AG04450 (cell line): Measurements from ENCODE around the gene MED25. TPM values are rescaled to one million over a fixed set of nuclear protein-coding genes. Genes with fewer than 3 reads are reported as not detected.

Experiments used
- CTCF ChIA-PET: fragments of 300-600, 350-600 bp; formaldehyde crosslinking; extraction: SDS; loops from one replicate; lab custom pipeline; 2022; ENCODE audit warnings: antibody characterized with exemption, inconsistent platforms; lab: Charles Lee
- POLR2A ChIA-PET: fragments of 350-600 bp; formaldehyde crosslinking; extraction: SDS; loops from one replicate; lab custom pipeline; 2021; ENCODE audit warnings: antibody characterized with exemption, inconsistent platforms; lab: Yijun Ruan, JAX
- DNase-seq: peaks from one replicate; pipeline ENCODE4 v3.0.0-alpha.2; 2011; ENCODE audit warnings: low read depth, low spot score
- H3K27ac ChIP-seq: one replicate; pipeline ENCODE4 v1.5.1; 2012; ENCODE audit warnings: low read depth, low read length, control low read depth
- H3K27me3 ChIP-seq: one replicate; pipeline ENCODE4 v1.6.0; 2012; ENCODE audit warnings: low read length; ENCODE audit not compliant: control insufficient read depth, insufficient read depth
- H3K4me3 ChIP-seq: 2 replicates; pipeline ENCODE4 v1.5.1; 2011; ENCODE audit warnings: mild to moderate bottlenecking, low read depth, low read length, control low read depth
- H3K9me3 ChIP-seq: 2 replicates; pipeline ENCODE4 v1.5.1; 2012; ENCODE audit warnings: low read length; ENCODE audit not compliant: control insufficient read depth, insufficient read depth
- polyA plus RNA-seq: library from polyadenylated mRNA; depleted of rRNA; stranded (reverse); fragments of >200 nt; gene quantifications from 2 replicates; pipeline ENCODE4 v1.2.3, GENCODE V29; 2011
- TF ChIP-seq, protein P1 (sequence below): IDR thresholded peaks from 2 replicates; pipeline ENCODE4 v1.5.1; 2011; ENCODE audit warnings: low read depth, low read length, control low read depth, inconsistent platforms

The MED25 gene
- polyA plus RNA-seq, 1 experiment: 12.6 TPM

DNA sequence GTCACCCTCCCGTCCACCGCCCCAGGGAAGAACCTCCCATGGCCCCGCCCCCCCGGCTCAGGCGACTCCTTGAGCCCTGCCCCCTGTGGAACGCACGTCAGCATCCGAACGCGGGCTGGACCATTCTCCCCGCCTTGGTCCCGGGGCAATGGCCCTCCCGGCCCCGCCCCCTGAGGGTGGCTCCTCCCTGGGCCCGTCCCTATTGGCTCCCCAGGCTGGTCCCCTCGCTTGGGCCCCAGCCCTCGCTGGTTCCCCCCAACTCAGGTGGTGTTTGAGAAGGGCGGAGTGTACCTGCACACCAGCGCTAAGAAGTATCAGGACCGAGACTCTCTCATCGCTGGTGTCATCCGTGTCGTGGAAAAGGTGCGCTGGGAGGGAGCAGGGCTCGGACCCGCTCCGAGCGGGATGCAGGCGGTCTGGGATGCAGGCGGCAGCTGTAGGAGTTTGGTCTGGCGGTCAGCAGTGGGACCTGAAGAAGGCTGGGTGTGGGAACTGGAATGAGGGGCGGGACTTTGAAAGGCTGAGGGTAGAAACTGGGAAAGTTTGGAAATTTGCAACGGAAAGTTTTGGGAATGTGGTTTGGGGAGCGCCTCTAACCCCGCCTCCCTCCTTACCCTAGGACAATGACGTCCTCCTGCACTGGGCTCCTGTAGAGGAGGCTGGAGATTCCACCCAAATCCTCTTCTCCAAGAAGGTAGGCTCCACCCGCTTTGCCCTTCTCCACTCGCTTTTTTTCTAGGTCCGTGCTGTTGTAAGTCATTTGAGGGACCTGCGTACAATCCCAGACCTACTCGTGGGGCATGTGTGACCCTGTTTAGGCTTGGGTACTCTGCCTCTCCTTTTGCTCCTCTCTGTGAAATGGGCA is 60.0 kb downstream of the MED25 start:
- H3K9me3 ChIP-seq: peaks cover 12% of the 10 kb centered on the region
- no peaks in the 10 kb centered on the region for H3K27me3 ChIP-seq
- POLR2A ChIA-PET: interaction anchor here (0.5 to 2.2 kb wide), 6 partner anchors 13 to 172 kb away, joined by 3 to 13 read pairs (median 4); partner anchors contain the start of genes MED25 and PTOV1
- DNase-seq: peak; percentile 92
- H3K4me3 ChIP-seq: peak overlapping the region; percentile 89
- CTCF ChIA-PET: no interaction called here
- peak overlapping the region; percentile 100 for H3K27ac ChIP-seq
- TF ChIP-seq, protein P1, sequence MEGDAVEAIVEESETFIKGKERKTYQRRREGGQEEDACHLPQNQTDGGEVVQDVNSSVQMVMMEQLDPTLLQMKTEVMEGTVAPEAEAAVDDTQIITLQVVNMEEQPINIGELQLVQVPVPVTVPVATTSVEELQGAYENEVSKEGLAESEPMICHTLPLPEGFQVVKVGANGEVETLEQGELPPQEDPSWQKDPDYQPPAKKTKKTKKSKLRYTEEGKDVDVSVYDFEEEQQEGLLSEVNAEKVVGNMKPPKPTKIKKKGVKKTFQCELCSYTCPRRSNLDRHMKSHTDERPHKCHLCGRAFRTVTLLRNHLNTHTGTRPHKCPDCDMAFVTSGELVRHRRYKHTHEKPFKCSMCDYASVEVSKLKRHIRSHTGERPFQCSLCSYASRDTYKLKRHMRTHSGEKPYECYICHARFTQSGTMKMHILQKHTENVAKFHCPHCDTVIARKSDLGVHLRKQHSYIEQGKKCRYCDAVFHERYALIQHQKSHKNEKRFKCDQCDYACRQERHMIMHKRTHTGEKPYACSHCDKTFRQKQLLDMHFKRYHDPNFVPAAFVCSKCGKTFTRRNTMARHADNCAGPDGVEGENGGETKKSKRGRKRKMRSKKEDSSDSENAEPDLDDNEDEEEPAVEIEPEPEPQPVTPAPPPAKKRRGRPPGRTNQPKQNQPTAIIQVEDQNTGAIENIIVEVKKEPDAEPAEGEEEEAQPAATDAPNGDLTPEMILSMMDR: no peak

DNA sequence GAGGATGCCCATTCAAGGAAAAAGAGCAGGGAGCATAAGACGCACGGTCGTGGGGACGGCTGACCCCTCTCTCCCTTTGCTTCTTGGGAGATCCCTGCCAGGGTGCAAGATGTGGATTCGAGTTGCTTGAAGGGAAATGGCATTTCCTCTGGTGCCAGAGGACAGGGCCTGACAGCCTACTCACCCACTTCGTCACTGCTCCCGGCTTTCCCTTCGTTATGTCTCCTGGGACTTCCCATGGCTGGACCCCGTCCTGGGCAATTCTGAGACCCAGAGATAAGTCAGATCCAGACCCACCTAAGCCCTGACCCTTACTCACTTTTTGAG is 60.6 kb downstream of the MED25 start:
- POLR2A ChIA-PET: no interaction called here
- CTCF ChIA-PET: no interaction called here
- peaks cover 13% of the 10 kb centered on the region for H3K9me3 ChIP-seq
- TF ChIP-seq, protein P1: no peak
- no peak overlapping the region for H3K27ac ChIP-seq
- DNase-seq: no peak
- H3K27me3 ChIP-seq: no peaks in the 10 kb centered on the region
- peak overlapping the region; percentile 89 for H3K4me3 ChIP-seq

DNA sequence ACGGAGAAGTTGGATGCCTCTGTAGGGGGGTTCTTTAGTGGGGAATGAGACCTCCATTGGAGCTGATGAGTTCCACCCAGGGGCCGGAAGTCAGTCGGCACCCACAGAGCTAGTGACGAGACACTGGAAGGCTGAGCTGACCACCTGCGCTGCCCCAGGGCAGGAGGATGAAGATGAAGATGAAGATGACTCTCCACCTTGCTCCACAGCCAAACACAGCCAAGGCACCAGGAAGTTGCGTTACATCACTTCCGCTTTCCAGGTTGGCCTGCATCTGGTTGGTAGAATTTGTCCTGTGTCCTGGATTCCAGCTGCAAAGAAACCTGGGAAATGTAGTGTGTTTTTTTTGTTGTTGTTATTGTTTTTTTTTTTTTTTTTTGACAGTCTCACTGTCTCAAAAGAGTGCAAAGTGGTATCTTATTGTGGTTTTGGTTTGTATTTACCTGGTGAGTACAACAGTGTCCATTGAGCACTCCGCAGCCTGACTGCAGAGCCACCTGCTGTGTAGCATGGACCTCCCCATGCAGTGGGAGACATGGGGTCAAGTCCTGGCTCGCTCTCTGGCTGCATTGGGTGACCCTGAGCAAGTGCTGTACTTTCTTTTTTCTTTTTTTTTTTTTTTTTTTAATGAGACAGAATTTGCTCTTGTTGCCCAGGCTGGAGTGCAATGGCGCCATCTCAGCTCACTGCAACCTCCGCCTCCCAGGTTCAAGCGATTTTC is 61.3 kb downstream of the MED25 start:
- DNase-seq: no peak
- H3K27me3 ChIP-seq: no peaks in the 10 kb centered on the region
- H3K9me3 ChIP-seq: peaks cover 13% of the 10 kb centered on the region
- no peak overlapping the region for H3K4me3 ChIP-seq
- ChIA-PET POLR2A (interaction anchor here (0.7 kb wide), 1 partner anchor 10 kb away, joined by 5 read pairs; no protein-coding TSS in a partner anchor), CTCF (no interaction called here)
- TF ChIP-seq, protein P1: no peak
- no peak overlapping the region for H3K27ac ChIP-seq

DNA sequence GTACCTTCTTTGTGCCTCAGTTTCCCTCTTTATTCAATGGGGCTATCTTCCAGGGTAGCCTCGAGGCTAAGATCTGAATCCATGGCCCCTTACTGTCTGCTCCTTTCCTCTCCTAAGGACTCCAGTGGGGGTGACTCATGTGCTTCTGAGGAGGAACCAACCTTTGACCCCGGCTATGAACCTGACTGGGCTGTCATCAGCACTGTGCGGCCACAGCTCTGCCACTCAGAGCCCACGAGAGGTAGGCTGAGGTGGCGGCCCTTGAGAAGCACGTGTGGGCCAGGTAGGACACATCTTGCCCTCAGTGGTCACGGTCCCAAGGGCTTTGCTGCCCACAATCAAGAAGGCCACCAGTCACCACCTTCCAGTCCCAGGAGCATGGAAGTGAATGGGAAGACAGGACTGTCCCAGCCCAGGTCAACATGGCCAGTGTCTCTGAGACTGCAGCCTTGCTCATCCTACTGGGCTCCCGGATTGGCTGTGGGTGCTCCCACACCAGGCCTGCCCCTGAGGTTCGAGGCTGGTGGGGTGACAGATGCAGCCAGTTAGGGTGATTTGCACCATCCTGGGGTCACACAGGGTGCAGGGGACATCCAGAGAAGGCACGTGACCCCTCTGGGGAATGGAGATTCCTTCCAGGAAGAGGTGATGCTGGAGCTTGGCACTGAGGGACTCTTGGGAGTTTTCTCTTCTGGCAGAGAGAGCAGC is 62.2 kb downstream of the MED25 start:
- ChIA-PET CTCF (no interaction called here), POLR2A (interaction anchor here (0.7 kb wide), 1 partner anchor 11 kb away, joined by 5 read pairs; no protein-coding TSS in a partner anchor)
- DNase-seq: no peak
- TF ChIP-seq, protein P1: no peak
- H3K9me3 ChIP-seq: peaks cover 13% of the 10 kb centered on the region
- no peaks in the 10 kb centered on the region for H3K27me3 ChIP-seq
- no peak overlapping the region for H3K4me3 ChIP-seq
- peak overlapping the region; percentile 21 for H3K27ac ChIP-seq
